ENCODE data around the gene KLHL18.

The KLHL18 gene

GRCh38 chr3:47370887-47371697 is 88.3 kb downstream of the KLHL18 start:
- peak; percentile 22 for TF ChIP-seq CTCF (IDR thresholded peaks at IDR 0.05; ENCODE audit: insufficient read depth, low read depth, low read length, missing control alignments)
- peak; percentile 31 for DNase-seq (ENCODE audit: low read depth)
- H3K4me3 ChIP-seq (ENCODE audit: low read length): no peak overlapping the region

DNA sequence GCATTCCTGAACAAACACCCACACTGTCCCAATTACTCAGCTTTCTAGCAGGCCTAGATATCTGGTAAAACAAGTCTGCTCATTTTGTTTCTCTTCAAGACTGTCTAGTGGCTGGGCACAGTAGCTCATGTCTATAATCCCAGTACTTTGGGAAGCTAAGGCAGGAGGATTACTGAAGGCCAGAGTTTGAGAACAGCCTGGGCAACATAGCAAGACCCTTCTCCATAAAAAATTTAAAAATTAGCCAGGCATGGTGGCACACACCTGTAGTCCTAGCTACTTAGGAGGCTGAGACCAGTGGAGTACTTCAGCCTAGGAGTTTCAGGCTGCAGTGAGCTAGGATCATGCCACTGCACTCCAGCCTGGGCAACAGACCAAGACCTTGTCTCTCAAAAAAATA is 91.8 kb downstream of the KLHL18 start:
- DNase-seq (ENCODE audit: low read depth): no peak
- TF ChIP-seq CTCF (IDR thresholded peaks at IDR 0.05; ENCODE audit: insufficient read depth, low read depth, low read length, missing control alignments): no peak
- no peak overlapping the region for H3K4me3 ChIP-seq (ENCODE audit: low read length)

GRCh38 chr3:47376393-47376792 is 93.6 kb downstream of the KLHL18 start:
- TF ChIP-seq CTCF (IDR thresholded peaks at IDR 0.05; ENCODE audit: insufficient read depth, low read depth, low read length, missing control alignments): no peak
- DNase-seq (ENCODE audit: low read depth): no peak
- no peak overlapping the region for H3K4me3 ChIP-seq (ENCODE audit: low read length)

DNA sequence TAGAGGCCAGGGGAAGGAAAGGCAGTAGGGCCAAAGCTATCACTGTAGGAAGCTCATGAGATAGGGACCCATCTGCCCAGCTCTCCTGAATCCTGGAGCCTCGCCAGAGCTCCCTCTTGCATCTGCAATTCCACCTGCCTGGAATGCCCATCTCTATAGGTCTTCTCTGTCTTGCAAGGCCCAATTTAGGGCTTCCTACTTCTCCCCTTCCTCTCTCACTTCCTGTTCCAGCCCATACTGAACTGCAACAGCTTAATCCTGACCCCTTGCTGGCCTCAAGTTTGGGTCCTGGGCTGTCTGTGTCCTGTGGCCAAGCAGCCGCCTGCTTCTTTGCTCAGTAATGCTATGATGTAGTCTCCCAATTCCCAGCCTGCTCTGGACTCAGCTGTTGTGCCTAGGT is 94.4 kb downstream of the KLHL18 start:
- no peak for DNase-seq (ENCODE audit: low read depth)
- TF ChIP-seq CTCF (IDR thresholded peaks at IDR 0.05; ENCODE audit: insufficient read depth, low read depth, low read length, missing control alignments): no peak
- H3K4me3 ChIP-seq (ENCODE audit: low read length): no peak overlapping the region

DNA sequence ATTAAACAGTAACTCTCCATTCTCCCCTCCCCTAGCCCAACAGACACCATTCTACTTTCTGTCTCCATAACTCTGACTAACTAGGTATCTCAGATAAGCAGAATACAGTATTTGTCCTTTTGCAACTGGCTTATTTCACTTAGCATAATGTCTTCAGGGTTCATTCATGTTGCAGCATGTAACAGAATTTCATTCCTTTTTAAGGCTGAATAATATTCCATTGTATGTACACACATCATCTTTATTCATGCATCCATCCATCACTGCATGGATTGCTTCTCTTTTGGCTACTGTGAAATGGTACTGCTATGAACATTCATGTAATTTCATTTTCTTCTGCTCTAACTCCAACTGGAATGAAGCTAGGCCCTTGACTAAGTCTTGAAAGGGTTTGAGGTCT is 96.1 kb downstream of the KLHL18 start:
- TF ChIP-seq CTCF (IDR thresholded peaks at IDR 0.05; ENCODE audit: insufficient read depth, low read depth, low read length, missing control alignments): no peak
- no peak overlapping the region for H3K4me3 ChIP-seq (ENCODE audit: low read length)
- no peak for DNase-seq (ENCODE audit: low read depth)

DNA sequence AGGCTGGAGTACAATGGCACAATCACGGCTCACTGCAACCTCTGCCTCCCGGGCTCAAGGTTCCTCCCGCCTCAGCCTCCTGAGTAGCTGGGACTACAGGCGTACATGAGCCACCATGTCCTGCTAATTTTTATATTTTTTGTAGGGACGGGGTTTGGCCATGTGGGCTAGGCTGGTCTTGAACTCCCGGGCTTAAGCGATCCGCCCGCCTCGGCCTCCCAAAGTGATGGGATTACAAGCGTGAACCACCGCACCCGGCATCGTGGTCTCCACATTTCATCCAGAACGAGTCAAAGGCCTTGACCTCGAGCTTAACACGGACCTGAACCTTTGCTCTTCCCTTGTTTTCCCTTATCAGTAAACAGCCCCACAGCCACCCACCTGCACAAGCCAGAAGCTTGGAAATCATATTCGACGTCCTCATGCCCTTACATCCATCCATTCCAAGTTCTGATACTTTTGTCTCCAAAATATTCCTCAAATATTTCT is 96.7 kb downstream of the KLHL18 start:
- TF ChIP-seq CTCF (IDR thresholded peaks at IDR 0.05; ENCODE audit: insufficient read depth, low read depth, low read length, missing control alignments): no peak
- DNase-seq (ENCODE audit: low read depth): no peak
- peak overlapping the region; percentile 96 for H3K4me3 ChIP-seq (ENCODE audit: low read length)
